Breast epithelium (tissue), 4 donors: ENCODE measurements around the gene DNAL1. TPM values are rescaled to one million over a fixed set of nuclear protein-coding genes. Genes with fewer than 3 reads are reported as not detected.
A peak's percentile ranks its signal among the peaks of the same experiment; 100 is the strongest.
"Not testable (repeated sequence)": the region's sequence is repeated elsewhere in the genome, so short reads cannot be mapped to it uniquely, and the experiment has no call there.

Experiments
- DNase-seq, 2 donors: peaks; one replicate each; pipeline ENCODE4 v3.0.0-alpha.2; 2019; ENCODE audit warnings: low spot score in 2 of 2
- H3K27ac ChIP-seq, 2 donors: fragments of 200-600 bp; sonication (generic) in 1 of 2; one replicate each; pipeline ENCODE4 v1.5.1; 2016 to 2019; ENCODE audit warnings: mild to moderate bottlenecking in 1 of 2
- H3K27me3 ChIP-seq, 2 donors: fragments of 200-600 bp; sonication (generic) in 1 of 2; one replicate each; pipeline versions ENCODE4 v1.5.1 to v1.6.0; 2017 to 2019; ENCODE audit warnings: control low read depth in 1 of 2, mild to moderate bottlenecking in 1 of 2
- H3K36me3 ChIP-seq: fragments of 200-600 bp; one replicate; pipeline ENCODE4 v1.5.1; 2019
- H3K4me1 ChIP-seq, 2 donors: fragments of 200-600 bp; sonication (generic); one replicate each; pipeline ENCODE4 v1.5.1; 2016 to 2019; ENCODE audit warnings: control low read depth in 1 of 2
- H3K4me3 ChIP-seq, 3 donors: fragments of 200-600 bp; sonication (generic); 1 replicate in 2 of 3; 2 replicates in 1 of 3; pipeline ENCODE4 v1.5.1; 2016 to 2019; ENCODE audit warnings: mild to moderate bottlenecking in 3 of 3, moderate library complexity in 2 of 3
- H3K9me3 ChIP-seq, 2 donors: fragments of 200-600 bp; sonication (generic) in 1 of 2; one replicate each; pipeline ENCODE4 v1.5.1; 2016 to 2019; ENCODE audit warnings: control low read depth in 1 of 2
- POLR2A ChIP-seq: fragments of 450-650 bp; IDR thresholded peaks from one replicate; pipeline ENCODE4 v1.6.1; 2016; ENCODE audit warnings: antibody characterized with exemption, mild to moderate bottlenecking, moderate library complexity
- POLR2AphosphoS5 ChIP-seq, 3 donors: sonication (generic); formaldehyde crosslinking; IDR thresholded peaks; one replicate each; pipeline ENCODE4 v1.6.1; 2017; ENCODE audit warnings: antibody characterized with exemption in 3 of 3
- intact Hi-C: fragments of 100-400 bp; cut with DNase I; formaldehyde crosslinking; loops from one replicate; pipeline ENCODE4 v1.15.1; 2023; ENCODE audit warnings: low total_unique reads
- total RNA-seq, 3 donors: library from RNA; depleted of rRNA; stranded (reverse); fragments of >200 nt; gene quantifications; one replicate each; pipeline ENCODE4 v1.1.0, GENCODE V29; 2016
- TF ChIP-seq, protein P1 (sequence below), 3 donors: fragments of 450-650 bp; IDR thresholded peaks; one replicate each; pipeline ENCODE4 v1.5.1; 2016 to 2017; ENCODE audit warnings: antibody characterized with exemption in 3 of 3, mild to moderate bottlenecking in 3 of 3, moderate library complexity in 3 of 3

Gene DNAL1
- total RNA-seq, 3 donors from 2014 or later: 6.1 to 12.8 (median 10.5) TPM

DNA sequence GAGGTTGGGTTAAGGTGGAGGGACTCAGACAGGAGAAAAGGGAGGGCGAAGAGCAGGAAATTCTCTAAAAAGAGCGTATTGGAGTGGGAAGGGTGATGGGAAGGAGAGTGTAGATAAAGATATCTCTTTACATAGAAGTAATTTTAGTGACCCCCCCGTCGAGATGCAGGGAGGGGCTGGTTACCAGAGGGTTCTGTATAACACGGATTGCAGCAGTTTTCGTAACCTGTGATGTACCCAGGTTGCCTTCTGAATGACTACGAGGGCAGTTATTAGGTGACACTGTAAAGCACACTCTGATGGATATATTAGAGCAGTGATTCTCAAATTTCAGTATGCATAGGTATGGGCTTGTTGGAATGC is 443 bp downstream of the DNAL1 start:
- Histone ChIP-seq H3K9me3 (no peaks in the 10 kb centered on the region), H3K4me1 (peaks cover 0 to 4% of the 10 kb centered on the region in 2 donors), H3K27ac (peak overlapping the region; percentile 85 to 88), H3K4me3 (peak overlapping the region; percentile 71 to 81 (median 79)), H3K36me3 (no peaks in the 10 kb centered on the region), H3K27me3 (no peaks in the 10 kb centered on the region)
- intact Hi-C loops: no loop called here
- TF ChIP-seq POLR2AphosphoS5 (IDR thresholded peaks at IDR 0.05): no peak
- TF ChIP-seq, protein P1, sequence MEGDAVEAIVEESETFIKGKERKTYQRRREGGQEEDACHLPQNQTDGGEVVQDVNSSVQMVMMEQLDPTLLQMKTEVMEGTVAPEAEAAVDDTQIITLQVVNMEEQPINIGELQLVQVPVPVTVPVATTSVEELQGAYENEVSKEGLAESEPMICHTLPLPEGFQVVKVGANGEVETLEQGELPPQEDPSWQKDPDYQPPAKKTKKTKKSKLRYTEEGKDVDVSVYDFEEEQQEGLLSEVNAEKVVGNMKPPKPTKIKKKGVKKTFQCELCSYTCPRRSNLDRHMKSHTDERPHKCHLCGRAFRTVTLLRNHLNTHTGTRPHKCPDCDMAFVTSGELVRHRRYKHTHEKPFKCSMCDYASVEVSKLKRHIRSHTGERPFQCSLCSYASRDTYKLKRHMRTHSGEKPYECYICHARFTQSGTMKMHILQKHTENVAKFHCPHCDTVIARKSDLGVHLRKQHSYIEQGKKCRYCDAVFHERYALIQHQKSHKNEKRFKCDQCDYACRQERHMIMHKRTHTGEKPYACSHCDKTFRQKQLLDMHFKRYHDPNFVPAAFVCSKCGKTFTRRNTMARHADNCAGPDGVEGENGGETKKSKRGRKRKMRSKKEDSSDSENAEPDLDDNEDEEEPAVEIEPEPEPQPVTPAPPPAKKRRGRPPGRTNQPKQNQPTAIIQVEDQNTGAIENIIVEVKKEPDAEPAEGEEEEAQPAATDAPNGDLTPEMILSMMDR (IDR thresholded peaks at IDR 0.05): no peak
- TF ChIP-seq POLR2A: no peak
- no peak for DNase-seq

DNA sequence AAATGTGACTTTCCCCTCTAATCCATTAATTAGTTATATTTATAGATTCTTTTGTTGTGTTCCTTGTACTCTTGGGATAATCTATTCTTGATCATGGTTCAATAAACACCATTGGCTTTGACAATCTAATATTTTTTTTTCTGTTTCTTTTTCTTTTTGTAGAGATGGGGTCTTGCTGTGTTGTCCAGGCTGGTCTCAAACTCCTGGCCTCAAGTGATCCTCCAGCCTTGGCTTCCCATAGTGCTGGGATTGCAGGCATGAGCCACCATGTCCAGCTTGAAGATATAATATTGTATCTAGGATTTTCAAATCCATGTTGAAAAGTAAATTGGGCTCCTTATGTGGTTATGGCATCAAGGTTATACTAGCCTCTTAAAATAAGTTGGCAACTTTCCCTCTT is 6.2 kb downstream of the DNAL1 start:
- Histone ChIP-seq H3K36me3 (no peaks in the 10 kb centered on the region), H3K4me3 (no peak overlapping the region), H3K9me3 (no peaks in the 10 kb centered on the region), H3K4me1 (no peaks in the 10 kb centered on the region), H3K27ac (no peak overlapping the region), H3K27me3 (no peaks in the 10 kb centered on the region)
- intact Hi-C loops: no loop called here
- DNase-seq: no peak
- TF ChIP-seq POLR2A: no peak
- no peak for TF ChIP-seq POLR2AphosphoS5 (IDR thresholded peaks at IDR 0.05)
- TF ChIP-seq, protein P1 (IDR thresholded peaks at IDR 0.05): no peak

DNA sequence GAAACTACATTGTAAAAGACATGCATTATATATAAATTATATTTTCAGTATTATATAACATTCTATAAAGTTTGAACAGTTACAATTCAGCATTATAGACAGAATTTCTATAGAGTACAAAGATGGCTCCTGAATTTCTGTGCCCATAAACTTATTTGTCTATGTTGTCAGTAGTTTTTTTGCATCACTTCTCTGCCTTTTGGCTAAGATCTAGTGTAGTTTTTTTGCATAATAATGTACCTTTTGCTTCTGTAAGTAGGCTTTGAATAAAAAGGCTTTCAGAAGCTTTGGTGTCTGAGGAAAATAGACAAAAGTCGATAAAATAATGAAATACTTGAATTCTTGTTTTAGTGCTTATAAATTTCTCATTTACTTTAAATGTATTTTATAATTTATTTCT is 11.1 kb downstream of the DNAL1 start:
- H3K9me3 ChIP-seq: no peaks in the 10 kb centered on the region
- H3K27me3 ChIP-seq: no peaks in the 10 kb centered on the region
- no peaks in the 10 kb centered on the region for H3K4me1 ChIP-seq
- intact Hi-C loops: no loop called here
- H3K27ac ChIP-seq: no peak overlapping the region
- H3K4me3 ChIP-seq: no peak overlapping the region
- no peak for DNase-seq
- H3K36me3 ChIP-seq: no peaks in the 10 kb centered on the region
- TF ChIP-seq, protein P1 (IDR thresholded peaks at IDR 0.05): no peak
- TF ChIP-seq POLR2AphosphoS5 (IDR thresholded peaks at IDR 0.05) (no peak), POLR2A (no peak)

DNA sequence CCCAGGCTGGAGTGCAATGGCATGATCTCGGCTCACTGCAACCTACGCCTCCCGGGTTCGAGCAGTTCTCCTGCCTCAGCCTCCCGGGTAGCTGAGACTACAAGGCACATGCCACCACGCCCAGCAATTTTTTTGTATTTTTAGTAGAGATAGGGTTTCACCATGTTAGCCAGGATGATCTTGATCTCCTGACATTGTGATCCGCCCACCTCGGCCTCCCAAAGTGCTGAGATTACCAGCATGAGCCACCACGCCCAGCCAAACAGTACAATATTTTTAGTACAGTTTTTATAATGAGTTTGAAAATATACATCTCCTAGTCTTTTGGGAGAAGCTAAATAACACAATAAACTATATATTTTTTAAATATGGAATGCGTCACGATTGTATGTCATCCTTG is 14.4 kb downstream of the DNAL1 start:
- H3K9me3 ChIP-seq, intact Hi-C loops, H3K4me3 ChIP-seq, H3K4me1 ChIP-seq, H3K27me3 ChIP-seq, H3K36me3 ChIP-seq, H3K27ac ChIP-seq, DNase-seq: not testable (repeated sequence)

DNA sequence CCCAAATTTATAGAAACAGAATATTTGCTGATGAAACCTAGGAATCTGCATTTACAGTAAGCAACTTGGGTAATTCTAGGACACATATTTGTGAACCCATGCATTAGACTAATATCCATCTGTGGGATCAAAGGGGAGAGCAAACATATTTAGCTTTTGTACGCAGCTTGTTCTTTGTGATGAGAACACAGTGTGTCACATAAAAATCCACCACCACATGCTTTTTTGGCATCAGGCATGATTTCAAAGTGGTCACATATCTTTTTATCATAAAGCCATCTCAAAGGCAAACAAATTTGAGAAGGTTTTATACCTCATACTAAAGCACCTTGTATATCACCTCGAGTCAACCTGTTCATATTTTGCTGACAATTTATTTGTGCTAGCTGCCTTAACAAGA is 15.7 kb downstream of the DNAL1 start:
- H3K4me3 ChIP-seq: no peak overlapping the region
- H3K36me3 ChIP-seq: no peaks in the 10 kb centered on the region
- H3K27me3 ChIP-seq: no peaks in the 10 kb centered on the region
- H3K27ac ChIP-seq: no peak overlapping the region
- intact Hi-C loops: no loop called here
- H3K9me3 ChIP-seq: no peaks in the 10 kb centered on the region
- TF ChIP-seq POLR2A (no peak), POLR2AphosphoS5 (IDR thresholded peaks at IDR 0.05) (no peak)
- TF ChIP-seq, protein P1 (IDR thresholded peaks at IDR 0.05): no peak
- no peaks in the 10 kb centered on the region for H3K4me1 ChIP-seq
- DNase-seq: no peak

DNA sequence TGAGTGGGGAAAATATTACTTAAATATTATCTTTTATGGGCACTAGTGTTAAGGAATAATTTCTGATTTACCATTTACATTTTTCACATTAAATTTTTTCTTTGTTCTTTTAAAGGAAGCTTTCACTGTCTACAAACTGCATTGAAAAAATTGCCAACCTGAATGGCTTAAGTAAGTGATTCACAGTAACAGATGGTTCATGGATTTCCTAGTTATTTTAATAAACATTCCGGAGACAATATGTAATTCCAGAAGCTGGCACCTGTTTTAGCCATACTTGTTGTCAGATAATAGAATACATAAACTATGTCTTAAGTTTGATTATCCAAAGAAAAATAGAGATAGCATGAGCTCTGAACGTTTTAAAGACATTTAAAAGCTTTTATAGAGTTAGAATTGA is 17.1 kb downstream of the DNAL1 start:
- H3K36me3 ChIP-seq: no peaks in the 10 kb centered on the region
- intact Hi-C loops: no loop called here
- no peak for TF ChIP-seq POLR2AphosphoS5 (IDR thresholded peaks at IDR 0.05)
- TF ChIP-seq, protein P1 (IDR thresholded peaks at IDR 0.05): no peak
- TF ChIP-seq POLR2A: no peak

More for the DNA sequence above, 17.1 kb downstream of the DNAL1 start:
- Histone ChIP-seq H3K4me3 (no peak overlapping the region), H3K9me3 (no peaks in the 10 kb centered on the region), H3K27me3 (no peaks in the 10 kb centered on the region), H3K4me1 (no peaks in the 10 kb centered on the region), H3K27ac (no peak overlapping the region)
- no peak for DNase-seq
